CD14-positive monocyte (primary cell): ENCODE measurements around the gene BACH2. TPM values are rescaled to one million over a fixed set of nuclear protein-coding genes. Genes with fewer than 3 reads are reported as not detected.

ENCODE experiments used
- DNase-seq, 3 donors: peaks; one replicate each; pipeline ENCODE4 v3.0.0-alpha.2; 2011 to 2022
- H2AFZ ChIP-seq: 2 replicates; pipeline ENCODE4 v1.6.0; 2012; ENCODE audit warnings: mild to moderate bottlenecking, low read depth, low read length, inconsistent platforms; ENCODE audit not compliant: insufficient read depth, poor library complexity, severe bottlenecking
- H3K27ac ChIP-seq, 2 donors: 1 replicate in 1 of 2; 2 replicates in 1 of 2; pipeline ENCODE4 v1.5.1; 2012 to 2013; ENCODE audit warnings: low read length in 2 of 2, control low read depth in 1 of 2, inconsistent platforms in 1 of 2, low read depth in 1 of 2, mild to moderate bottlenecking in 1 of 2
- H3K27me3 ChIP-seq, 2 donors: one replicate each; pipeline versions ENCODE4 v1.6.0 to v1.6.1; 2011 to 2013; ENCODE audit warnings: low read length in 2 of 2; ENCODE audit not compliant: control insufficient read depth in 2 of 2, insufficient read depth in 2 of 2
- H3K36me3 ChIP-seq, 2 donors: replicated peaks in 1 of 2; 1 replicate in 1 of 2; 2 replicates in 1 of 2; pipeline versions ENCODE4 v1.5.1 to v1.6.1; 2012 to 2013; ENCODE audit warnings: low read length in 2 of 2, control low read depth in 1 of 2, inconsistent platforms in 1 of 2, mild to moderate bottlenecking in 1 of 2; ENCODE audit not compliant: insufficient read depth in 2 of 2, control insufficient read depth in 1 of 2
- H3K4me1 ChIP-seq, 2 donors: 1 replicate in 1 of 2; 2 replicates in 1 of 2; pipeline versions ENCODE4 v1.5.1 to v1.6.1; 2012 to 2013; ENCODE audit warnings: low read length in 2 of 2, control low read depth in 1 of 2, inconsistent platforms in 1 of 2, mild to moderate bottlenecking in 1 of 2, moderate library complexity in 1 of 2; ENCODE audit not compliant: insufficient read depth in 2 of 2, control insufficient read depth in 1 of 2
- H3K4me2 ChIP-seq: replicated peaks from 2 replicates; pipeline ENCODE3; 2012; ENCODE audit warnings: low read length, moderate library complexity, mild to moderate bottlenecking; ENCODE audit not compliant: poor library complexity, severe bottlenecking; ENCODE audit errors: extremely low read depth
- H3K4me3 ChIP-seq, 3 experiments: fragments of 200-600 bp in 1 of 3; sonication (generic) in 1 of 3; replicated peaks in 1 of 3; 1 replicate in 2 of 3; 2 replicates in 1 of 3; pipeline ENCODE4 v1.5.1; 2011 to 2013; ENCODE audit warnings: low read length in 3 of 3, mild to moderate bottlenecking in 3 of 3, control low read depth in 2 of 3, low read depth in 2 of 3, inconsistent platforms in 1 of 3, moderate library complexity in 1 of 3
- H3K79me2 ChIP-seq: 2 replicates; pipeline ENCODE4 v1.6.0; 2012; ENCODE audit warnings: mild to moderate bottlenecking, control low read depth, inconsistent platforms, low read length, moderate library complexity; ENCODE audit not compliant: insufficient read depth
- H3K9ac ChIP-seq: 2 replicates; pipeline ENCODE4 v1.6.0; 2017; ENCODE audit warnings: low read length, mild to moderate bottlenecking; ENCODE audit not compliant: insufficient read depth, poor library complexity, severe bottlenecking
- H3K9me3 ChIP-seq, 2 donors: replicated peaks in 1 of 2; 1 replicate in 1 of 2; 2 replicates in 1 of 2; pipeline versions ENCODE4 v1.5.1 to v1.6.1; 2012 to 2013; ENCODE audit warnings: low read length in 2 of 2, control low read depth in 1 of 2; ENCODE audit not compliant: control insufficient read depth in 1 of 2, insufficient read depth in 1 of 2
- H4K20me1 ChIP-seq: 2 replicates; pipeline ENCODE4 v1.6.0; 2012; ENCODE audit warnings: mild to moderate bottlenecking, low read length, control low read depth, moderate library complexity; ENCODE audit not compliant: insufficient read depth
- H3K27ac Mint-ChIP-seq, 7 donors: one replicate each; pipeline ENCODE4 v1.8.0; 2020; ENCODE audit warnings: mild to moderate bottlenecking in 7 of 7, mixed read lengths in 7 of 7, moderate library complexity in 6 of 7, inconsistent platforms in 2 of 7
- H3K27me3 Mint-ChIP-seq, 3 donors: one replicate each; pipeline ENCODE4 v1.8.0; 2021 to 2022; ENCODE audit warnings: low read depth in 3 of 3, mild to moderate bottlenecking in 3 of 3, mixed read lengths in 3 of 3, moderate library complexity in 3 of 3, inconsistent platforms in 1 of 3
- H3K36me3 Mint-ChIP-seq, 2 donors: one replicate each; pipeline ENCODE4 v1.8.0; 2020; ENCODE audit warnings: mixed read lengths in 2 of 2, inconsistent platforms in 1 of 2, mild to moderate bottlenecking in 1 of 2
- H3K4me1 Mint-ChIP-seq: one replicate; pipeline ENCODE4 v1.8.0; 2020; ENCODE audit warnings: mild to moderate bottlenecking, mixed read lengths
- H3K4me3 Mint-ChIP-seq, 2 donors: one replicate each; pipeline ENCODE4 v1.8.0; 2020; ENCODE audit warnings: mild to moderate bottlenecking in 2 of 2, mixed read lengths in 2 of 2, moderate library complexity in 1 of 2
- H3K9me3 Mint-ChIP-seq, 7 donors: one replicate each; pipeline ENCODE4 v1.8.0; 2020 to 2022; ENCODE audit warnings: mixed read lengths in 7 of 7, mild to moderate bottlenecking in 6 of 7, moderate library complexity in 6 of 7, inconsistent platforms in 2 of 7
- CTCF ChIP-seq: fragments of 200-600 bp; IDR thresholded peaks from one replicate; pipeline ENCODE4 v1.8.0; 2022; ENCODE audit warnings: antibody characterized with exemption, mild to moderate bottlenecking
- WGBS: methylation state at CpG from one replicate; pipeline ENCODE4 v1.1.5; 2013; ENCODE audit warnings: missing lambda C conversion rate; ENCODE audit not compliant: insufficient coverage; 5-methylcytosine and 5-hydroxymethylcytosine counted together
- intact Hi-C, 2 donors: fragments of 100-400 bp; cut with micrococcal nuclease; formaldehyde crosslinking; loops; one replicate each; pipeline versions ENCODE4 v1.15.0 to v1.15.1; 2023
- polyA plus RNA-seq, 3 donors: library from polyadenylated mRNA; depleted of rRNA in 1 of 3; unstranded in 2 of 3; stranded (reverse) in 1 of 3; fragments of 300-500 nt in 2 of 3; fragments of >200 nt in 1 of 3; fragmentation: Illumina TruSeq in 2 of 3; gene quantifications; 1 replicate in 2 of 3; 2 replicates in 1 of 3; pipeline ENCODE4 v1.2.3, GENCODE V29; 2012 to 2021

BACH2 gene
- polyA plus RNA-seq, 3 donors = 0.04 to 0.09 (median 0.05) TPM

- DNase-seq = no peak
- no peak overlapping the region for H3K27ac Mint-ChIP-seq
- H2AFZ ChIP-seq = no peak overlapping the region
- no peaks in the 10 kb centered on the region for H3K79me2 ChIP-seq
- no peak overlapping the region for H3K4me2 ChIP-seq
- H3K4me1 ChIP-seq = no peaks in the 10 kb centered on the region
- no peaks in the 10 kb centered on the region for H3K9me3 ChIP-seq
- intact Hi-C loops = no loop called here
- no peaks in the 10 kb centered on the region for H4K20me1 ChIP-seq
- H3K9me3 Mint-ChIP-seq = peaks cover 0 to 3% (median 0%) of the 10 kb centered on the region in 7 donors
- no peaks in the 10 kb centered on the region for H3K36me3 Mint-ChIP-seq
- no peak overlapping the region for H3K27ac ChIP-seq
- TF ChIP-seq CTCF = no peak
- no peak overlapping the region for H3K4me3 Mint-ChIP-seq
- WGBS = no CpG with 5 or more reads among the region's 4 CpGs
- H3K36me3 ChIP-seq = no peaks in the 10 kb centered on the region
- peaks cover 0 to 3% (median 0%) of the 10 kb centered on the region in 3 donors for H3K27me3 Mint-ChIP-seq
- H3K27me3 ChIP-seq = no peaks in the 10 kb centered on the region
- H3K9ac ChIP-seq = no peak overlapping the region
- H3K4me3 ChIP-seq = no peak overlapping the region
- H3K4me1 Mint-ChIP-seq = no peaks in the 10 kb centered on the region
Measured at GRCh38 chr6:90311569-90311968, 14.9 kb upstream of the BACH2 start.

GRCh38 chr6:90305800-90306448, 9.3 kb upstream of the BACH2 start:
- DNase-seq = no peak
- intact Hi-C loops = no loop called here
- peaks cover 0 to 5% of the 10 kb centered on the region in 2 donors for H3K4me1 ChIP-seq
- H3K27ac Mint-ChIP-seq = no peak overlapping the region
- peaks cover 0 to 3% (median 0%) of the 10 kb centered on the region in 7 donors for H3K9me3 Mint-ChIP-seq
- peaks cover 0 to 3% of the 10 kb centered on the region in 2 donors for H3K27me3 ChIP-seq
- no peaks in the 10 kb centered on the region for H4K20me1 ChIP-seq
- H3K4me2 ChIP-seq = no peak overlapping the region
- no peak overlapping the region for H2AFZ ChIP-seq
- no peak overlapping the region for H3K4me3 Mint-ChIP-seq
- H3K27me3 Mint-ChIP-seq = peaks cover 1 to 4% (median 3%) of the 10 kb centered on the region in 3 donors
- H3K79me2 ChIP-seq = no peaks in the 10 kb centered on the region
- no peak overlapping the region for H3K4me3 ChIP-seq
- no peaks in the 10 kb centered on the region for H3K36me3 ChIP-seq
- no peak overlapping the region for H3K27ac ChIP-seq
- no peak overlapping the region for H3K9ac ChIP-seq
- no CpG with 5 or more reads among the region's 1 CpG for WGBS
- H3K9me3 ChIP-seq = no peaks in the 10 kb centered on the region
- no peaks in the 10 kb centered on the region for H3K36me3 Mint-ChIP-seq
- H3K4me1 Mint-ChIP-seq = peaks cover 5% of the 10 kb centered on the region
- TF ChIP-seq CTCF = no peak
